ENCODE results near the gene ITPR1. TPM values are rescaled to one million over a fixed set of nuclear protein-coding genes. Genes with fewer than 3 reads are reported as not detected.
"Not testable (repeated sequence)": the region's sequence is repeated elsewhere in the genome, so short reads cannot be mapped to it uniquely, and the experiment has no call there.

Gene ITPR1
- polyA plus RNA-seq, 1 donor = 16.4 TPM

GRCh38 chr3:4593014-4593413 is 99.9 kb downstream of the ITPR1 start:
- no peak for DNase-seq (ENCODE audit: low read depth)

GRCh38 chr3:4595710-4596113 is 102.6 kb downstream of the ITPR1 start:
- no peak for DNase-seq (ENCODE audit: low read depth)

GRCh38 chr3:4596612-4597011 is 103.5 kb downstream of the ITPR1 start:
- no peak for DNase-seq (ENCODE audit: low read depth)

- no peak for DNase-seq (ENCODE audit: low read depth)
These were observed 104.2 kb downstream of the ITPR1 start for GRCh38 chr3:4597208-4597985.

GRCh38 chr3:4598232-4598631 is 105.1 kb downstream of the ITPR1 start:
- DNase-seq (ENCODE audit: low read depth) = not testable (repeated sequence)

- no peak for DNase-seq (ENCODE audit: low read depth)
These were observed 106.5 kb downstream of the ITPR1 start for GRCh38 chr3:4599612-4600011.

GRCh38 chr3:4600493-4600892 is 107.3 kb downstream of the ITPR1 start:
- DNase-seq (ENCODE audit: low read depth) = no peak

GRCh38 chr3:4601892-4602291 is 108.7 kb downstream of the ITPR1 start:
- no peak for DNase-seq (ENCODE audit: low read depth)

- no peak for DNase-seq (ENCODE audit: low read depth)
These were observed 111.5 kb downstream of the ITPR1 start for GRCh38 chr3:4604693-4605092.

GRCh38 chr3:4606911-4607310 is 113.8 kb downstream of the ITPR1 start:
- no peak for DNase-seq (ENCODE audit: low read depth)

- DNase-seq (ENCODE audit: low read depth) = no peak
These were observed 120.2 kb downstream of the ITPR1 start for GRCh38 chr3:4613366-4613765.

GRCh38 chr3:4614070-4614469 is 120.9 kb downstream of the ITPR1 start:
- no peak for DNase-seq (ENCODE audit: low read depth)

GRCh38 chr3:4614927-4615326 is 121.8 kb downstream of the ITPR1 start:
- DNase-seq (ENCODE audit: low read depth) = no peak

- DNase-seq (ENCODE audit: low read depth) = no peak
These were observed 122.6 kb downstream of the ITPR1 start for GRCh38 chr3:4615750-4616149.

GRCh38 chr3:4623421-4623999 is 130.4 kb downstream of the ITPR1 start:
- no peak for DNase-seq (ENCODE audit: low read depth)

- no peak for DNase-seq (ENCODE audit: low read depth)
These were observed 134.7 kb downstream of the ITPR1 start for GRCh38 chr3:4627651-4628375.

GRCh38 chr3:4629095-4630007 is 136.2 kb downstream of the ITPR1 start:
- DNase-seq (ENCODE audit: low read depth) = no peak

- DNase-seq (ENCODE audit: low read depth) = peak; percentile 43
These were observed 140.2 kb downstream of the ITPR1 start for GRCh38 chr3:4633078-4634004.

- DNase-seq (ENCODE audit: low read depth) = no peak
These were observed 141.7 kb downstream of the ITPR1 start for GRCh38 chr3:4634894-4635293.

GRCh38 chr3:4637265-4637664 is 144.1 kb downstream of the ITPR1 start:
- no peak for DNase-seq (ENCODE audit: low read depth)
